ENCODE data around the gene SDK2. TPM values are rescaled to one million over a fixed set of nuclear protein-coding genes. Genes with fewer than 3 reads are reported as not detected.

The SDK2 gene
- total and polyA plus RNA-seq, 9 of the 15 experiments (the other 6 are each of a cell fraction or from before 2014, with no cell fraction given) = 0.04 TPM; not detected in 8

DNA sequence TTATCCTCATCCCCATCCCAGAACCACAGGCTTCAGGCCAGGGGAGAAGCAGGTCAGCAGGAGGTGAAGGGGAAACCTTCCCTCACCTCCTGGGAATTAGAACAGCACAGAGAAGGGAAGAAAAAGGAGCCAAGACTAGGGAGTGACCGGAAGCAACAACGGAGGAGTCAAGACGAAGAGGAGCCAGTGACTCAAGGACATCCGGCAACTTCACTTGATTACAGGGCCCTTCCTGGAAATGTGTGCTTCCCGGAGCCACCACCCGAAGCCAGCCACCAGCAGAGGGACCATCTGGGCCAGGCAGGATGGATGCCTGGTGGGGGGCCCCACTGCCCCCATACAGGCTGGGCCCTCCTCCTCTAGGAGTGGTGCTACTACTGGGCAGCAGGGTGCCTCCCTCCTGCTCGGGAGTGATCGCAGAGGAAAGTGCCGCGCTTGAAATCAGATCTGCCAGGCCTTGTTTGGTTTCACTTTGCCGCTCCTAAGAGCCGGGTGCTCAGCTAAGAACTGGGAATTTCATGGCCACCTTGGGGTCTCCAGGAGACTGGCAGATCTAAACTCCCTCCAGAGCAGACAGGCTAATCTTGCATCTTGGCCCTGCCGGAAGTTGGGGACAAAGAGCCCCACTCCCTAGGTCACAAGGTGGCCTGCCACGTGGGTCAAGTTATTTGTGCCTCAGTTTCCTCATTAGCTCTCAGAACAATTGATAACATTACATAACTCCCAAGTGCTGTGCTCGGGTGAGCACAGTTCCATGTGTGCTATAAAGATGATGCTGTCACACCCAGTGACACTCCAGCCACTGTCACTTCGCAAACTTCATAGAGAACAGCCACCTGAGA lies 339.1 kb downstream of the SDK2 start (continued):
- TF ChIP-seq, protein P1, sequence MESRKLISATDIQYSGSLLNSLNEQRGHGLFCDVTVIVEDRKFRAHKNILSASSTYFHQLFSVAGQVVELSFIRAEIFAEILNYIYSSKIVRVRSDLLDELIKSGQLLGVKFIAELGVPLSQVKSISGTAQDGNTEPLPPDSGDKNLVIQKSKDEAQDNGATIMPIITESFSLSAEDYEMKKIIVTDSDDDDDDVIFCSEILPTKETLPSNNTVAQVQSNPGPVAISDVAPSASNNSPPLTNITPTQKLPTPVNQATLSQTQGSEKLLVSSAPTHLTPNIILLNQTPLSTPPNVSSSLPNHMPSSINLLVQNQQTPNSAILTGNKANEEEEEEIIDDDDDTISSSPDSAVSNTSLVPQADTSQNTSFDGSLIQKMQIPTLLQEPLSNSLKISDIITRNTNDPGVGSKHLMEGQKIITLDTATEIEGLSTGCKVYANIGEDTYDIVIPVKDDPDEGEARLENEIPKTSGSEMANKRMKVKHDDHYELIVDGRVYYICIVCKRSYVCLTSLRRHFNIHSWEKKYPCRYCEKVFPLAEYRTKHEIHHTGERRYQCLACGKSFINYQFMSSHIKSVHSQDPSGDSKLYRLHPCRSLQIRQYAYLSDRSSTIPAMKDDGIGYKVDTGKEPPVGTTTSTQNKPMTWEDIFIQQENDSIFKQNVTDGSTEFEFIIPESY (CRISPR knock-in tag; IDR thresholded peaks at IDR 0.05) = no peak
- TF ChIP-seq DNMT1 (IDR thresholded peaks at IDR 0.05) = no peak
- no peak for TF ChIP-seq SMAD1 (IDR thresholded peaks at IDR 0.05; ENCODE audit: low read depth, low read length, partially characterized antibody)
- TF ChIP-seq, protein P2, sequence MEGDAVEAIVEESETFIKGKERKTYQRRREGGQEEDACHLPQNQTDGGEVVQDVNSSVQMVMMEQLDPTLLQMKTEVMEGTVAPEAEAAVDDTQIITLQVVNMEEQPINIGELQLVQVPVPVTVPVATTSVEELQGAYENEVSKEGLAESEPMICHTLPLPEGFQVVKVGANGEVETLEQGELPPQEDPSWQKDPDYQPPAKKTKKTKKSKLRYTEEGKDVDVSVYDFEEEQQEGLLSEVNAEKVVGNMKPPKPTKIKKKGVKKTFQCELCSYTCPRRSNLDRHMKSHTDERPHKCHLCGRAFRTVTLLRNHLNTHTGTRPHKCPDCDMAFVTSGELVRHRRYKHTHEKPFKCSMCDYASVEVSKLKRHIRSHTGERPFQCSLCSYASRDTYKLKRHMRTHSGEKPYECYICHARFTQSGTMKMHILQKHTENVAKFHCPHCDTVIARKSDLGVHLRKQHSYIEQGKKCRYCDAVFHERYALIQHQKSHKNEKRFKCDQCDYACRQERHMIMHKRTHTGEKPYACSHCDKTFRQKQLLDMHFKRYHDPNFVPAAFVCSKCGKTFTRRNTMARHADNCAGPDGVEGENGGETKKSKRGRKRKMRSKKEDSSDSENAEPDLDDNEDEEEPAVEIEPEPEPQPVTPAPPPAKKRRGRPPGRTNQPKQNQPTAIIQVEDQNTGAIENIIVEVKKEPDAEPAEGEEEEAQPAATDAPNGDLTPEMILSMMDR (IDR thresholded peaks at IDR 0.05 in 2 of 3, conservative IDR thresholded peaks at IDR 0.05 in 1 of 3; ENCODE audit: insufficient read depth in 2 of 3, low read depth in 1 of 3, low read length in 3 of 3) = peak; percentile 47 to 56 (median 54); a peak in 4 of 6 replicates
- TF ChIP-seq ARID1B (IDR thresholded peaks at IDR 0.05) = peak; percentile 68
- no peak for TF ChIP-seq RBM39 (optimal IDR thresholded peaks at IDR 0.05; ENCODE audit: low read depth, low read length)
- no peak for TF ChIP-seq LCOR (CRISPR knock-in tag; IDR thresholded peaks at IDR 0.05)
- TF ChIP-seq RBM25 (IDR thresholded peaks at IDR 0.05; ENCODE audit: low read depth, low read length, severe bottlenecking) = no peak
- no peak for TF ChIP-seq NR2C1 (IDR thresholded peaks at IDR 0.05)
- no peak for TF ChIP-seq NR2C1 (tag; IDR thresholded peaks at IDR 0.05)
- peak; percentile 58; the same call in 1 of the 2 replicates for TF ChIP-seq CBFA2T3 (IDR thresholded peaks at IDR 0.05)
- TF ChIP-seq, protein P3, sequence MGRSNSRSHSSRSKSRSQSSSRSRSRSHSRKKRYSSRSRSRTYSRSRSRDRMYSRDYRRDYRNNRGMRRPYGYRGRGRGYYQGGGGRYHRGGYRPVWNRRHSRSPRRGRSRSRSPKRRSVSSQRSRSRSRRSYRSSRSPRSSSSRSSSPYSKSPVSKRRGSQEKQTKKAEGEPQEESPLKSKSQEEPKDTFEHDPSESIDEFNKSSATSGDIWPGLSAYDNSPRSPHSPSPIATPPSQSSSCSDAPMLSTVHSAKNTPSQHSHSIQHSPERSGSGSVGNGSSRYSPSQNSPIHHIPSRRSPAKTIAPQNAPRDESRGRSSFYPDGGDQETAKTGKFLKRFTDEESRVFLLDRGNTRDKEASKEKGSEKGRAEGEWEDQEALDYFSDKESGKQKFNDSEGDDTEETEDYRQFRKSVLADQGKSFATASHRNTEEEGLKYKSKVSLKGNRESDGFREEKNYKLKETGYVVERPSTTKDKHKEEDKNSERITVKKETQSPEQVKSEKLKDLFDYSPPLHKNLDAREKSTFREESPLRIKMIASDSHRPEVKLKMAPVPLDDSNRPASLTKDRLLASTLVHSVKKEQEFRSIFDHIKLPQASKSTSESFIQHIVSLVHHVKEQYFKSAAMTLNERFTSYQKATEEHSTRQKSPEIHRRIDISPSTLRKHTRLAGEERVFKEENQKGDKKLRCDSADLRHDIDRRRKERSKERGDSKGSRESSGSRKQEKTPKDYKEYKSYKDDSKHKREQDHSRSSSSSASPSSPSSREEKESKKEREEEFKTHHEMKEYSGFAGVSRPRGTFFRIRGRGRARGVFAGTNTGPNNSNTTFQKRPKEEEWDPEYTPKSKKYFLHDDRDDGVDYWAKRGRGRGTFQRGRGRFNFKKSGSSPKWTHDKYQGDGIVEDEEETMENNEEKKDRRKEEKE (IDR thresholded peaks at IDR 0.05; ENCODE audit: borderline replicate concordance in 1 of 2, control insufficient read depth in 1 of 2, low read depth in 2 of 2, low read length in 1 of 2) = no peak
- TF ChIP-seq PCBP1 (IDR thresholded peaks at IDR 0.05; ENCODE audit: low read depth, low read length, poor library complexity, severe bottlenecking) = no peak
- no peak for TF ChIP-seq COPS2 (conservative IDR thresholded peaks at IDR 0.05)
- no peak for TF ChIP-seq KLF13 (tag; IDR thresholded peaks at IDR 0.05; ENCODE audit: borderline replicate concordance, low read depth)
- TF ChIP-seq, protein P4, sequence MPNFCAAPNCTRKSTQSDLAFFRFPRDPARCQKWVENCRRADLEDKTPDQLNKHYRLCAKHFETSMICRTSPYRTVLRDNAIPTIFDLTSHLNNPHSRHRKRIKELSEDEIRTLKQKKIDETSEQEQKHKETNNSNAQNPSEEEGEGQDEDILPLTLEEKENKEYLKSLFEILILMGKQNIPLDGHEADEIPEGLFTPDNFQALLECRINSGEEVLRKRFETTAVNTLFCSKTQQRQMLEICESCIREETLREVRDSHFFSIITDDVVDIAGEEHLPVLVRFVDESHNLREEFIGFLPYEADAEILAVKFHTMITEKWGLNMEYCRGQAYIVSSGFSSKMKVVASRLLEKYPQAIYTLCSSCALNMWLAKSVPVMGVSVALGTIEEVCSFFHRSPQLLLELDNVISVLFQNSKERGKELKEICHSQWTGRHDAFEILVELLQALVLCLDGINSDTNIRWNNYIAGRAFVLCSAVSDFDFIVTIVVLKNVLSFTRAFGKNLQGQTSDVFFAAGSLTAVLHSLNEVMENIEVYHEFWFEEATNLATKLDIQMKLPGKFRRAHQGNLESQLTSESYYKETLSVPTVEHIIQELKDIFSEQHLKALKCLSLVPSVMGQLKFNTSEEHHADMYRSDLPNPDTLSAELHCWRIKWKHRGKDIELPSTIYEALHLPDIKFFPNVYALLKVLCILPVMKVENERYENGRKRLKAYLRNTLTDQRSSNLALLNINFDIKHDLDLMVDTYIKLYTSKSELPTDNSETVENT (CRISPR knock-in tag; IDR thresholded peaks at IDR 0.05) = no peak
- TF ChIP-seq KAT8 (IDR thresholded peaks at IDR 0.05; ENCODE audit: low read depth) = no peak

Data from K562 (cell line).